MG63 (cell line): Measurements from ENCODE around the gene ENDOG. TPM values are rescaled to one million over a fixed set of nuclear protein-coding genes. Genes with fewer than 3 reads are reported as not detected.
"Not testable (repeated sequence)": the region's sequence is repeated elsewhere in the genome, so short reads cannot be mapped to it uniquely, and the experiment has no call there.

Source experiments
- DNase-seq: peaks from one replicate; pipeline ENCODE4 v3.0.0-alpha.2; 2020
- H3K27me3 ChIP-seq: fragments of 250-450 bp; sonication (Bioruptor Pico); 2 replicates; pipeline ENCODE4 v1.5.1; 2020; ENCODE audit warnings: mild to moderate bottlenecking, moderate library complexity
- H3K36me3 ChIP-seq: fragments of 250-450 bp; sonication (Bioruptor Pico); 2 replicates; pipeline ENCODE4 v1.5.1; 2020; ENCODE audit warnings: mild to moderate bottlenecking, moderate library complexity
- H3K4me3 ChIP-seq: fragments of 250-450 bp; sonication (Bioruptor Pico); 2 replicates; pipeline ENCODE4 v1.5.1; 2020; ENCODE audit warnings: mild to moderate bottlenecking, moderate library complexity
- H3K9me3 ChIP-seq: fragments of 250-450 bp; sonication (Bioruptor Pico); 2 replicates; pipeline ENCODE4 v1.5.1; 2020; ENCODE audit warnings: mild to moderate bottlenecking, moderate library complexity
- total RNA-seq: library from RNA; depleted of rRNA; stranded (reverse); fragments of >200 nt; shearing (Covaris generic); gene quantifications from 2 replicates; pipeline ENCODE4 v1.2.3, GENCODE V29; 2014; ENCODE audit warnings: low replicate concordance

ENDOG gene
- total RNA-seq, 1 experiment from 2014 or later = 19.7 TPM

- Histone ChIP-seq H3K4me3 (no peak overlapping the region), H3K9me3 (no peaks in the 10 kb centered on the region), H3K27me3 (no peaks in the 10 kb centered on the region), H3K36me3 (peaks cover 12% of the 10 kb centered on the region)
- no peak for DNase-seq
Observed at GRCh38 chr9:128790536-128790935, 27.8 kb upstream of the ENDOG start.

- Histone ChIP-seq H3K4me3 (no peak overlapping the region), H3K36me3 (peaks cover 18% of the 10 kb centered on the region), H3K27me3 (no peaks in the 10 kb centered on the region), H3K9me3 (no peaks in the 10 kb centered on the region)
- no peak for DNase-seq
Observed at GRCh38 chr9:128792134-128792533, 26.2 kb upstream of the ENDOG start.

- Histone ChIP-seq H3K4me3 (no peak overlapping the region), H3K36me3 (peaks cover 18% of the 10 kb centered on the region), H3K9me3 (no peaks in the 10 kb centered on the region), H3K27me3 (no peaks in the 10 kb centered on the region)
- no peak for DNase-seq
Observed at GRCh38 chr9:128792978-128793686, 25.2 kb upstream of the ENDOG start.

GRCh38 chr9:128794961-128795360, 23.3 kb upstream of the ENDOG start:
- H3K9me3 ChIP-seq, DNase-seq, H3K4me3 ChIP-seq, H3K27me3 ChIP-seq: not testable (repeated sequence)
- peaks cover 27% of the 10 kb centered on the region for H3K36me3 ChIP-seq

GRCh38 chr9:128798896-128799295, 19.4 kb upstream of the ENDOG start:
- Histone ChIP-seq H3K9me3 (no peaks in the 10 kb centered on the region), H3K27me3 (no peaks in the 10 kb centered on the region), H3K36me3 (peaks cover 18% of the 10 kb centered on the region), H3K4me3 (no peak overlapping the region)
- no peak for DNase-seq

GRCh38 chr9:128800061-128800460, 18.2 kb upstream of the ENDOG start:
- no peak overlapping the region for H3K4me3 ChIP-seq
- H3K9me3 ChIP-seq = no peaks in the 10 kb centered on the region
- H3K27me3 ChIP-seq = no peaks in the 10 kb centered on the region
- peaks cover 18% of the 10 kb centered on the region for H3K36me3 ChIP-seq
- no peak for DNase-seq

- H3K9me3 ChIP-seq = no peaks in the 10 kb centered on the region
- H3K36me3 ChIP-seq = peaks cover 19% of the 10 kb centered on the region
- no peak for DNase-seq
- no peak overlapping the region for H3K4me3 ChIP-seq
- H3K27me3 ChIP-seq = no peaks in the 10 kb centered on the region
Observed at GRCh38 chr9:128802482-128802881, 15.8 kb upstream of the ENDOG start.

GRCh38 chr9:128805661-128806060, 12.6 kb upstream of the ENDOG start:
- H3K27me3 ChIP-seq = no peaks in the 10 kb centered on the region
- H3K4me3 ChIP-seq = no peak overlapping the region
- H3K9me3 ChIP-seq = no peaks in the 10 kb centered on the region
- DNase-seq = no peak
- peaks cover 10% of the 10 kb centered on the region for H3K36me3 ChIP-seq

- no peaks in the 10 kb centered on the region for H3K9me3 ChIP-seq
- H3K36me3 ChIP-seq = peaks cover 7% of the 10 kb centered on the region
- H3K4me3 ChIP-seq = no peak overlapping the region
- no peak for DNase-seq
- H3K27me3 ChIP-seq = no peaks in the 10 kb centered on the region
Observed at GRCh38 chr9:128807827-128808226, 10.5 kb upstream of the ENDOG start.

GRCh38 chr9:128808543-128808942, 9.8 kb upstream of the ENDOG start:
- no peak for DNase-seq
- Histone ChIP-seq H3K4me3 (no peak overlapping the region), H3K27me3 (no peaks in the 10 kb centered on the region), H3K36me3 (peaks cover 7% of the 10 kb centered on the region), H3K9me3 (no peaks in the 10 kb centered on the region)

- Histone ChIP-seq H3K9me3 (no peaks in the 10 kb centered on the region), H3K4me3 (no peak overlapping the region)
- DNase-seq = no peak
Observed at GRCh38 chr9:128809036-128809599, 9.2 kb upstream of the ENDOG start.

GRCh38 chr9:128809831-128810230, 8.5 kb upstream of the ENDOG start:
- no peak overlapping the region for H3K4me3 ChIP-seq
- DNase-seq = no peak

More at GRCh38 chr9:128809036-128809599, 9.2 kb upstream of the ENDOG start:
- Histone ChIP-seq H3K36me3 (peaks cover 7% of the 10 kb centered on the region), H3K27me3 (no peaks in the 10 kb centered on the region)

GRCh38 chr9:128810873-128811272, 7.4 kb upstream of the ENDOG start:
- Histone ChIP-seq H3K36me3 (peaks cover 4% of the 10 kb centered on the region), H3K9me3 (no peaks in the 10 kb centered on the region), H3K4me3 (no peak overlapping the region), H3K27me3 (no peaks in the 10 kb centered on the region)
- no peak for DNase-seq

More at GRCh38 chr9:128809831-128810230, 8.5 kb upstream of the ENDOG start:
- Histone ChIP-seq H3K27me3 (no peaks in the 10 kb centered on the region), H3K9me3 (no peaks in the 10 kb centered on the region), H3K36me3 (peaks cover 7% of the 10 kb centered on the region)

- peaks cover 5% of the 10 kb centered on the region; the same call in 1 of the 2 replicates for H3K36me3 ChIP-seq
- H3K27me3 ChIP-seq = no peaks in the 10 kb centered on the region
- DNase-seq = no peak
- H3K4me3 ChIP-seq = peak overlapping the region; percentile 52
- no peaks in the 10 kb centered on the region; the same call in 1 of the 2 replicates for H3K9me3 ChIP-seq
Observed at GRCh38 chr9:128818839-128819715, 777 bp downstream of the ENDOG start.

- Histone ChIP-seq H3K9me3 (no peaks in the 10 kb centered on the region; the same call in 1 of the 2 replicates), H3K27me3 (no peaks in the 10 kb centered on the region), H3K4me3 (no peak overlapping the region; the same call in 1 of the 2 replicates), H3K36me3 (peaks cover 5% of the 10 kb centered on the region; the same call in 1 of the 2 replicates)
- DNase-seq = no peak
Observed at GRCh38 chr9:128819716-128820664, 1.7 kb downstream of the ENDOG start.
